ENCODE measurements around the gene SIGLECL1.

The SIGLECL1 gene

DNA sequence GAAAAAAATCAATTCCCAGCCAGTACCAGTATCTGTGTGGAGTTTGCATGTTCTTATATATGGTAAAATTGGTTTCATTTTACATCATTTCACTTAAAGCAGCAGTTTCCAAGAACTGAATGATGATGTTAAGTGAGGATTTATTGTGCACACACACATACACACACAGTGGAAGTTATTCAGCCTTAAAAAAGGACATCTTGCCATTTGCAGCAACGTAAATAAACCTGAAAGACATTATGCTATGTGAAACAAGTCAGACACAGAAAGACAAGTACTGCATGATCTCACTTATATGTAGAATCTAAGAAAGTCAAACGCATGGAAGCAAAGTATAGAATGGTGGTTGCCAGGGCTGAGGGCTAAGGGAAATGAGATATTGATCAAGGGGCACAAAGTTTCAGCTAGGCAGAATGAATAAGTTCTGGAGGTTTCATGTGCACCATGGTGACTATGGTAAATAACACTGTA is 5.3 kb downstream of the SIGLECL1 start:
- TF ChIP-seq, protein P1, sequence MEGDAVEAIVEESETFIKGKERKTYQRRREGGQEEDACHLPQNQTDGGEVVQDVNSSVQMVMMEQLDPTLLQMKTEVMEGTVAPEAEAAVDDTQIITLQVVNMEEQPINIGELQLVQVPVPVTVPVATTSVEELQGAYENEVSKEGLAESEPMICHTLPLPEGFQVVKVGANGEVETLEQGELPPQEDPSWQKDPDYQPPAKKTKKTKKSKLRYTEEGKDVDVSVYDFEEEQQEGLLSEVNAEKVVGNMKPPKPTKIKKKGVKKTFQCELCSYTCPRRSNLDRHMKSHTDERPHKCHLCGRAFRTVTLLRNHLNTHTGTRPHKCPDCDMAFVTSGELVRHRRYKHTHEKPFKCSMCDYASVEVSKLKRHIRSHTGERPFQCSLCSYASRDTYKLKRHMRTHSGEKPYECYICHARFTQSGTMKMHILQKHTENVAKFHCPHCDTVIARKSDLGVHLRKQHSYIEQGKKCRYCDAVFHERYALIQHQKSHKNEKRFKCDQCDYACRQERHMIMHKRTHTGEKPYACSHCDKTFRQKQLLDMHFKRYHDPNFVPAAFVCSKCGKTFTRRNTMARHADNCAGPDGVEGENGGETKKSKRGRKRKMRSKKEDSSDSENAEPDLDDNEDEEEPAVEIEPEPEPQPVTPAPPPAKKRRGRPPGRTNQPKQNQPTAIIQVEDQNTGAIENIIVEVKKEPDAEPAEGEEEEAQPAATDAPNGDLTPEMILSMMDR (IDR thresholded peaks at IDR 0.05), result no peak

DNA sequence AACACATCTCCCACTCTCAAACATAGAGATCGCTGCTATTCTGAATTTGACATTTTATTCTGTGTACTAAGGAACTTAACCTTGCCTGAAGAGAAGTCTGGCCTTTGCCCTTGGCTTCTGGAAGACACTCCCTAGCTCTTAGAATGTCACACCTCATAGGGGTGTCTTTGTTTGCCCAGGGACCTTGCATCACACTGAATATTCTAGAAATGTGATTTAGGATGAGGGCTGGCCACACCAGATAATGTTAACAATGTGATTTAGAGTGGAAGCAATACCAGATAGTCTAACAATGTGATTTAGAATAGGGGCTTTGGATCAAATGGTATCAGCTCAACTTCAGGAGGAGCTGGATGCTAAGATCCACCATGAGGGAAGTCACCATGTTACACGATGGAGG is 6.6 kb downstream of the SIGLECL1 start:
- TF ChIP-seq, protein P1 (IDR thresholded peaks at IDR 0.05), result no peak

- TF ChIP-seq, protein P1 (IDR thresholded peaks at IDR 0.05), result no peak
These were observed 7.6 kb downstream of the SIGLECL1 start for GRCh38 chr19:51258165-51259160.

DNA sequence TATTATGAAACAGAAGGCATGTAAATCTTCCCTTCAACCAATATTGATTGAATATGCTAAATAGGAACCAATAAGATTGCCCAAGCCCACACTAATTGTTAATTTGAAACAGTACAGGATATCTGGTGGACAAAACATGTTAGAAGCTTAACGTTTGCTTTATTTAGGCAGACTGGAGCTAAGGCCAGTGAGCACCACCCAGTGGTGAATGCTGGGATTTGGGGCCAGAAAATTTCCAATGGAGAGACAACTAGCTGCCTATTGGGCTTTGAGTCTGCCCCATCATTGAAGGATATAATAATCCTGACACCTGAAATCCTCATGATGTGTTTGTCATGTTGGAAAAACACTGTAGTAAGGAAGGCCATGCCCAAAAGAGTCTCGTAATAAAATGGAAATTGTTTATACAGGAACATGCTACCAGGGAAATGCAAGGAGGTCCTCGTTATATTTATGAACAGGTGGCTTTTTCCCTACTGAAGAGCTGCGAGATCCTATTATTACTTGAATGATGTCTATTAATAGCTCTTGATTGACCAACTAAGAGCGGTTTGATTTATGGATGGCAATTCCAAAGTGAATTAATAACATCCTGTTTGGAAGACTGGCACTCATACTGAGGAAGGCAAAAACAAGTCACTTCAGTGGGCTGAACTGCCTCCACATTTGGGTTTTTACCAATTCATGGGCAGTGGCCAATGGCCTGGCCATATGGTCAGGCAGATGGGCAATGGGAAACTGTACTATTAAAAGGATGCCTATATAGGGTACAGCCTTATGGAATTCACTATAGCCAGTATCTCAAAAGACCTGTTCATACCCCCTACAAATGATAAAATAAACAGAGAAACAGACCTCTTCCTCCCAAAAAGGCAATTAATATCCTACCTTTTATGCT is 8.7 kb downstream of the SIGLECL1 start:
- TF ChIP-seq, protein P1 (IDR thresholded peaks at IDR 0.05), result peak; percentile 94

GRCh38 chr19:51263808-51264207 is 12.9 kb downstream of the SIGLECL1 start:
- TF ChIP-seq, protein P1 (IDR thresholded peaks at IDR 0.05), result no peak

GRCh38 chr19:51271067-51271466 is 20.2 kb downstream of the SIGLECL1 start:
- TF ChIP-seq, protein P1 (IDR thresholded peaks at IDR 0.05), result no peak

DNA sequence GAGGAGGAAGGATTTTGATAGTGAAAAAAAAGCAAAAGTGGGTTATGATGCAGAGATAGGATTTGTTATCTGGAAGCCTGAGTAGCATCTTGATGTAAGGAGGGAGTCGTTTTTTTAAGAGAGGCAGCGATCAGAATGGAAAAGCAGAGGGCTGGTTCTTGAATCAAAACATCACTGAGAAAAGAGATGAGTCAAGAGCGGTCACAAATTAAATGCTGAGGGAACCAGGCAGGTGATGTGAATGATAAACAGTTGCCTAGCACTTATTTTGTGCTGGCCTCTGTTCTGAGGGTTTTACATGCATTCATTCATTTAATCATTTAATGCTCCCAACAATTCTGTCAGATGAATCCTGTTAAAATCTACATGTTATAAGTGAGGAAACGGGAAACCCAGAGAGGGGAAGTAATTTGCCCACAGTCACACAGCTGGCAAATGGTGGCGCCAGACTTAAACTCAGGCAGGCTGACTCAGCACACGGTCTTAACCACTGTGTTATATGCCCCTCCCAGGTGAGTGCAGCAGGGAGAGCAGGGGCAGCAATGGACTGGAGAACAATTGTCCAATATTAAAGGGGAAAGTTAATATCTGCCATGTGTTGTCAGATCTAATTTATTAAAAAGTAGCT is 21.4 kb downstream of the SIGLECL1 start:
- TF ChIP-seq, protein P1 (IDR thresholded peaks at IDR 0.05), result no peak

Data from LNCAP (cell line).